Cardiac muscle cell (in vitro differentiated cells and primary cell): ENCODE measurements around the gene AAK1. TPM values are rescaled to one million over a fixed set of nuclear protein-coding genes. Genes with fewer than 3 reads are reported as not detected.
"Not testable (repeated sequence)": the region's sequence is repeated elsewhere in the genome, so short reads cannot be mapped to it uniquely, and the experiment has no call there.

Experiments used
- DNase-seq, 2 donors: peaks; one replicate each; pipeline versions ENCODE4 v3.0.0 to v3.0.0-alpha.2; 2010 to 2017; ENCODE audit warnings: low read depth in 1 of 2, low spot score in 1 of 2
- H3K27ac ChIP-seq: fragments of 200-600 bp; sonication (generic); 2 replicates; pipeline ENCODE4 v1.5.1; 2016
- H3K27me3 ChIP-seq: fragments of 200-600 bp; sonication (generic); 2 replicates; pipeline ENCODE4 v1.6.0; 2016; ENCODE audit warnings: control low read depth
- H3K36me3 ChIP-seq: fragments of 200-600 bp; sonication (generic); 2 replicates; pipeline ENCODE4 v1.5.1; 2016; ENCODE audit warnings: control low read depth
- H3K4me1 ChIP-seq: fragments of 200-600 bp; sonication (generic); 2 replicates; pipeline ENCODE4 v1.8.1; 2017; ENCODE audit warnings: low read depth, mild to moderate bottlenecking, mixed run types
- H3K4me3 ChIP-seq: fragments of 200-600 bp; sonication (generic); 2 replicates; pipeline ENCODE4 v1.5.1; 2016; ENCODE audit warnings: mild to moderate bottlenecking
- H3K9me3 ChIP-seq: fragments of 200-600 bp; sonication (generic); 2 replicates; pipeline ENCODE4 v1.5.1; 2017; ENCODE audit warnings: low read depth, mild to moderate bottlenecking, control low read depth
- CTCF ChIP-seq: IDR thresholded peaks from 2 replicates; pipeline ENCODE4 v1.5.1; 2012; ENCODE audit warnings: low read depth, mild to moderate bottlenecking, low read length
- polyA plus RNA-seq: library from polyadenylated mRNA; unstranded; fragments of >200 nt; fragmentation: Nextera tagmentation; extraction: Ambion mirVana; gene quantifications from 2 replicates; pipeline ENCODE4 v1.2.1, GENCODE V29; 2016
- total RNA-seq: library from RNA; depleted of rRNA; stranded (reverse); fragments of >200 nt; gene quantifications from 2 replicates; pipeline ENCODE4 v1.2.3, GENCODE V29; 2016

AAK1 gene
- total and polyA plus RNA-seq, 2 experiments from 2014 or later, result 50.0 to 50.3 TPM

- H3K27ac ChIP-seq, result no peak overlapping the region
- no peak for DNase-seq
- H3K4me1 ChIP-seq, result no peaks in the 10 kb centered on the region
- no peak for TF ChIP-seq CTCF
- H3K27me3 ChIP-seq, result no peaks in the 10 kb centered on the region
- no peak overlapping the region for H3K4me3 ChIP-seq
- no peaks in the 10 kb centered on the region for H3K9me3 ChIP-seq
- H3K36me3 ChIP-seq, result peaks cover 37% of the 10 kb centered on the region
Measured at GRCh38 chr2:69429491-69430183, 213.9 kb downstream of the AAK1 start.

GRCh38 chr2:69428981-69429380, 214.6 kb downstream of the AAK1 start:
- Histone ChIP-seq H3K27me3 (no peaks in the 10 kb centered on the region), H3K27ac (no peak overlapping the region), H3K9me3 (no peaks in the 10 kb centered on the region), H3K4me1 (no peaks in the 10 kb centered on the region), H3K36me3 (peaks cover 37% of the 10 kb centered on the region), H3K4me3 (no peak overlapping the region)
- no peak for TF ChIP-seq CTCF
- no peak for DNase-seq

GRCh38 chr2:69424419-69424818, 219.1 kb downstream of the AAK1 start:
- no peak for TF ChIP-seq CTCF
- Histone ChIP-seq H3K27ac (no peak overlapping the region), H3K27me3 (no peaks in the 10 kb centered on the region), H3K9me3 (no peaks in the 10 kb centered on the region), H3K4me3 (no peak overlapping the region), H3K36me3 (peaks cover 26% of the 10 kb centered on the region), H3K4me1 (no peaks in the 10 kb centered on the region)
- DNase-seq, result no peak

GRCh38 chr2:69422198-69422597, 221.3 kb downstream of the AAK1 start:
- no peaks in the 10 kb centered on the region for H3K27me3 ChIP-seq
- no peak overlapping the region for H3K27ac ChIP-seq
- DNase-seq, result peak in 1 of 2 donors; percentile 5
- no peak for TF ChIP-seq CTCF
- H3K4me1 ChIP-seq, result no peaks in the 10 kb centered on the region
- H3K36me3 ChIP-seq, result peaks cover 23% of the 10 kb centered on the region
- H3K9me3 ChIP-seq, result no peaks in the 10 kb centered on the region
- no peak overlapping the region for H3K4me3 ChIP-seq

- H3K27me3 ChIP-seq, DNase-seq, H3K4me1 ChIP-seq, H3K9me3 ChIP-seq, H3K4me3 ChIP-seq, H3K27ac ChIP-seq: not testable (repeated sequence)
- peaks cover 29% of the 10 kb centered on the region for H3K36me3 ChIP-seq
Measured at GRCh38 chr2:69419111-69419510, 224.4 kb downstream of the AAK1 start.

- Histone ChIP-seq H3K36me3 (peaks cover 28% of the 10 kb centered on the region), H3K27me3 (no peaks in the 10 kb centered on the region), H3K4me1 (no peaks in the 10 kb centered on the region), H3K27ac (no peak overlapping the region), H3K9me3 (no peaks in the 10 kb centered on the region), H3K4me3 (no peak overlapping the region)
- no peak for TF ChIP-seq CTCF
- no peak for DNase-seq
Measured at GRCh38 chr2:69416147-69416546, 227.4 kb downstream of the AAK1 start.

Other genes with a start within 250 kb of the AAK1 start
- gene NFU1, start 206.3 kb downstream of the AAK1 start, total RNA-seq, result 78.8 and 82.6 TPM in 2 replicates
- gene NFU1, start 206.3 kb downstream of the AAK1 start, polyA plus RNA-seq, result 129 and 131 TPM in 2 replicates
- gene ANXA4, start 98.4 kb upstream of the AAK1 start, total RNA-seq, result 11.0 and 18.0 TPM in 2 replicates
- 27.2 and 36.1 TPM in 2 replicates for gene ANXA4, start 98.4 kb upstream of the AAK1 start, polyA plus RNA-seq
- 20.6 and 46.5 TPM in 2 replicates for gene GMCL1, start 185.9 kb upstream of the AAK1 start, total RNA-seq
- gene GMCL1, start 185.9 kb upstream of the AAK1 start, polyA plus RNA-seq, result 13.2 and 22.8 TPM in 2 replicates